Right lobe of liver (tissue), 4 donors: ENCODE measurements around the gene TARS1.

Experiments used
- POLR2A ChIP-seq: fragments of 450-650 bp; IDR thresholded peaks from one replicate; pipeline ENCODE4 v1.6.1; 2017; ENCODE audit warnings: antibody characterized with exemption, mild to moderate bottlenecking
- TF ChIP-seq, protein P1 (sequence below), 4 donors: fragments of 200-600 bp in 3 of 4; fragments of 450-650 bp in 1 of 4; IDR thresholded peaks; one replicate each; pipeline versions ENCODE4 v1.5.1 to v1.8.0; 2016 to 2022; ENCODE audit warnings: antibody characterized with exemption in 4 of 4, mild to moderate bottlenecking in 2 of 4
- donor health status: DM: no; HTN: no; CAD: no.
- donor health status: DM: no; HTN: no; CAD: no.
- donor health status: DM: no; HTN: yes; CAD: no.

GRCh38 chr5:33425314-33425713 is 15.5 kb upstream of the TARS1 start:
- no peak for TF ChIP-seq POLR2A
- TF ChIP-seq, protein P1, sequence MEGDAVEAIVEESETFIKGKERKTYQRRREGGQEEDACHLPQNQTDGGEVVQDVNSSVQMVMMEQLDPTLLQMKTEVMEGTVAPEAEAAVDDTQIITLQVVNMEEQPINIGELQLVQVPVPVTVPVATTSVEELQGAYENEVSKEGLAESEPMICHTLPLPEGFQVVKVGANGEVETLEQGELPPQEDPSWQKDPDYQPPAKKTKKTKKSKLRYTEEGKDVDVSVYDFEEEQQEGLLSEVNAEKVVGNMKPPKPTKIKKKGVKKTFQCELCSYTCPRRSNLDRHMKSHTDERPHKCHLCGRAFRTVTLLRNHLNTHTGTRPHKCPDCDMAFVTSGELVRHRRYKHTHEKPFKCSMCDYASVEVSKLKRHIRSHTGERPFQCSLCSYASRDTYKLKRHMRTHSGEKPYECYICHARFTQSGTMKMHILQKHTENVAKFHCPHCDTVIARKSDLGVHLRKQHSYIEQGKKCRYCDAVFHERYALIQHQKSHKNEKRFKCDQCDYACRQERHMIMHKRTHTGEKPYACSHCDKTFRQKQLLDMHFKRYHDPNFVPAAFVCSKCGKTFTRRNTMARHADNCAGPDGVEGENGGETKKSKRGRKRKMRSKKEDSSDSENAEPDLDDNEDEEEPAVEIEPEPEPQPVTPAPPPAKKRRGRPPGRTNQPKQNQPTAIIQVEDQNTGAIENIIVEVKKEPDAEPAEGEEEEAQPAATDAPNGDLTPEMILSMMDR (IDR thresholded peaks at IDR 0.05): no peak
